Karpas-422 (cell line): ENCODE results near the gene DNAJB7. TPM values are rescaled to one million over a fixed set of nuclear protein-coding genes. Genes with fewer than 3 reads are reported as not detected.
"Not testable (repeated sequence)": the region's sequence is repeated elsewhere in the genome, so short reads cannot be mapped to it uniquely, and the experiment has no call there.

Experiments
- DNase-seq: peaks from one replicate; pipeline ENCODE4 v3.0.0-alpha.2; 2015
- H2AFZ ChIP-seq: fragments of 200-600 bp; sonication (generic); 2 replicates; pipeline ENCODE4 v1.6.1; 2014; ENCODE audit warnings: antibody characterized with exemption, low read length, mixed read lengths
- H3K27ac ChIP-seq: fragments of 200-600 bp; sonication (generic); 2 replicates; pipeline ENCODE4 v1.5.1; 2014; ENCODE audit warnings: mild to moderate bottlenecking, low read length, moderate library complexity
- H3K27me3 ChIP-seq: fragments of 200-600 bp; sonication (generic); 2 replicates; pipeline ENCODE4 v1.6.1; 2014; ENCODE audit warnings: low read length, mixed read lengths
- H3K36me3 ChIP-seq: fragments of 200-600 bp; sonication (generic); 2 replicates; pipeline ENCODE4 v1.6.1; 2014; ENCODE audit warnings: low read length, mixed read lengths; ENCODE audit not compliant: insufficient read depth
- H3K4me1 ChIP-seq: fragments of 200-600 bp; sonication (generic); 2 replicates; pipeline ENCODE4 v1.6.1; 2014; ENCODE audit warnings: mild to moderate bottlenecking, low read length, mixed read lengths
- H3K4me2 ChIP-seq: fragments of 200-600 bp; sonication (generic); 2 replicates; pipeline ENCODE4 v1.6.1; 2014; ENCODE audit warnings: low read length, low read depth, mild to moderate bottlenecking; ENCODE audit not compliant: poor library complexity, severe bottlenecking
- H3K4me3 ChIP-seq: fragments of 200-600 bp; sonication (generic); 2 replicates; pipeline ENCODE4 v1.5.1; 2014; ENCODE audit warnings: mild to moderate bottlenecking, antibody characterized with exemption, low read length, mixed read lengths
- H3K79me2 ChIP-seq: fragments of 200-600 bp; sonication (generic); 2 replicates; pipeline ENCODE4 v1.6.1; 2014; ENCODE audit warnings: mild to moderate bottlenecking, low read length, mixed read lengths
- H3K9ac ChIP-seq: fragments of 200-600 bp; sonication (generic); 2 replicates; pipeline ENCODE4 v1.6.0; 2014; ENCODE audit warnings: low read length
- H3K9me2 ChIP-seq: fragments of 200-600 bp; sonication (generic), shearing (Covaris generic); replicated peaks from 2 replicates; pipeline ENCODE4 v1.6.0; 2014; ENCODE audit warnings: mild to moderate bottlenecking, low read length, moderate library complexity; ENCODE audit not compliant: insufficient read depth
- H3K9me3 ChIP-seq: fragments of 300-700, 200-600 bp; sonication (generic); 2 replicates; pipeline ENCODE4 v1.6.1; 2014; ENCODE audit warnings: low read length, mixed read lengths
- H4K20me1 ChIP-seq: fragments of 200-600 bp; sonication (generic); 2 replicates; pipeline ENCODE4 v1.6.1; 2014; ENCODE audit warnings: mild to moderate bottlenecking, antibody characterized with exemption, low read length, low read depth; ENCODE audit not compliant: insufficient read depth
- total RNA-seq: library from RNA; depleted of rRNA; stranded (reverse); fragments of >200 nt; shearing (Covaris generic); gene quantifications from 2 replicates; pipeline ENCODE4 v1.2.3, GENCODE V29; 2014; ENCODE audit warnings: low replicate concordance

DNAJB7 gene
- total RNA-seq, 1 experiment from 2014 or later: not detected

DNA sequence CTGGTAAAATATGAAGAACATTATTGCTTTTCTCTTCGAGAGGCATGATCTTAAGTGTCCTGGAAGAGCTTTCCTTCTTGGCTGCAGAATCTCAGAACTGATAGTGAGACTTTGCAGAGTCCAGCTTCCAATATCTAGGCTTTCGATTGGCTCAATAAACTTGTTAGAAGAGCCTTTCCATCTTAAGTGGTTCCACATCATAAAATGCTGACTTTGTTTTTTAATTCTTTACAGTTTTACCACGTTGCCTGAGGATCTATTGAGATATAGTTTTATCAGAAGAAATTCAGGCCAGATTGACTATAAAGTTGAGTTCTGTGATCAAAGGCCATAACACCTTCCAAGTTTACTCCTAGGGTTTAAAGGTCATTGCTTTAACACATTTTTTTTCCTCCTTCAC is 15.6 kb upstream of the DNAJB7 start:
- Histone ChIP-seq H3K36me3 (no peaks in the 10 kb centered on the region; the same call in 1 of the 2 replicates), H4K20me1 (no peaks in the 10 kb centered on the region), H3K9me3 (no peaks in the 10 kb centered on the region), H3K27me3 (no peaks in the 10 kb centered on the region), H3K9ac (no peak overlapping the region), H3K79me2 (no peaks in the 10 kb centered on the region), H2AFZ (no peak overlapping the region), H3K4me2 (no peak overlapping the region), H3K9me2 (no peaks in the 10 kb centered on the region), H3K27ac (no peak overlapping the region), H3K4me3 (no peak overlapping the region), H3K4me1 (no peaks in the 10 kb centered on the region)
- no peak for DNase-seq

GRCh38 chr22:40876907-40877306 is 15.0 kb upstream of the DNAJB7 start:
- no peak overlapping the region for H3K4me3 ChIP-seq
- H3K9me3 ChIP-seq: no peaks in the 10 kb centered on the region
- H3K27me3 ChIP-seq: no peaks in the 10 kb centered on the region
- no peak overlapping the region for H3K27ac ChIP-seq
- no peak overlapping the region for H2AFZ ChIP-seq
- DNase-seq: no peak
- H3K9me2 ChIP-seq: no peaks in the 10 kb centered on the region
- no peaks in the 10 kb centered on the region; the same call in 1 of the 2 replicates for H3K36me3 ChIP-seq
- no peak overlapping the region for H3K9ac ChIP-seq
- no peak overlapping the region for H3K4me2 ChIP-seq
- H4K20me1 ChIP-seq: no peaks in the 10 kb centered on the region
- H3K4me1 ChIP-seq: no peaks in the 10 kb centered on the region
- no peaks in the 10 kb centered on the region for H3K79me2 ChIP-seq

DNA sequence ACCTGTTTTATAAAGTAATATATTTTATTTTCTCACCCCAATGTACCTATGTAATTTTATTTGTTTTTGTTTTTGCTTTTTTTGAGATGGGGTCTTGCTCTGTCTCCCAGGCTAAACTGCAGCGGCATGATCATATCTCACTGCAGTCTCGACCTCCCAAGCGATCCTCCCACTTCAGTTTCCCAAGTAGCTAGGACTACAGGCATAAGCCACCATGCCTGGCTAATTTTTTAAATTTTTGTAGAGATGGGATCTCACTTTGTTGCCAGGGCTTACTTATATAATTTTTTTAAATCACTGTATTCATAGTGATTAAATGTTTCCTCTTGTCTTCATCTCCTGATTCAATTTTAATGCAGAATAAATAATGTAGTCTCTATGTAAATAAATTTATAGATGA is 13.2 kb upstream of the DNAJB7 start:
- no peaks in the 10 kb centered on the region for H4K20me1 ChIP-seq
- no peaks in the 10 kb centered on the region for H3K27me3 ChIP-seq
- H3K9me2 ChIP-seq: no peaks in the 10 kb centered on the region
- peaks cover 3% of the 10 kb centered on the region; the same call in 1 of the 2 replicates for H3K36me3 ChIP-seq
- H3K79me2 ChIP-seq: no peaks in the 10 kb centered on the region
- H3K4me3 ChIP-seq: no peak overlapping the region
- no peak for DNase-seq
- no peak overlapping the region for H3K9ac ChIP-seq
- H2AFZ ChIP-seq: no peak overlapping the region
- H3K9me3 ChIP-seq: no peaks in the 10 kb centered on the region
- H3K27ac ChIP-seq: no peak overlapping the region
- H3K4me1 ChIP-seq: no peaks in the 10 kb centered on the region
- H3K4me2 ChIP-seq: no peak overlapping the region

DNA sequence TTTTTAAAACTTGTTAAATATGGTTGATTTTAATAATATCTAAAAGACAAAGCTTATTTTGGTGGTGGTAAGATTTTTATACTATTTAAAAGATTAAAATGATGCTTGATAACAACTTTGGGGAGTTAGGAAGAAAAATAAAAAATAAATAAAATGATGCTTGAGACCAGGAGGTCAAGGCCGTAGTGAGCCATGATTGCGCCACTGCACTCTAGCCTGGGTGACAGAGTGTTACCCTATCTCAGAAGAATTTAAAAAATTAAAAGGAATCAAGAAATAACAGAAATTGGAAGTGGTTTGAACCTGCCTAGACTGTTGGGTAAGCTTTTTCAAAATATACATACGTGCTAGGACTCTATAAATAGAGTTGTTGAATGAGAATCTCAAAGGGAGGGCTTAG is 12.1 kb upstream of the DNAJB7 start:
- DNase-seq: no peak
- Histone ChIP-seq H3K79me2 (no peaks in the 10 kb centered on the region), H3K27ac (no peak overlapping the region), H3K4me1 (no peaks in the 10 kb centered on the region), H3K9me3 (no peaks in the 10 kb centered on the region), H3K4me3 (no peak overlapping the region), H2AFZ (no peak overlapping the region), H3K36me3 (peaks cover 8% of the 10 kb centered on the region; the same call in 1 of the 2 replicates), H4K20me1 (no peaks in the 10 kb centered on the region), H3K9me2 (no peaks in the 10 kb centered on the region), H3K27me3 (no peaks in the 10 kb centered on the region), H3K9ac (no peak overlapping the region), H3K4me2 (no peak overlapping the region)

- not testable (repeated sequence) for DNase-seq, H3K27ac ChIP-seq, H3K9me2 ChIP-seq, H3K4me3 ChIP-seq, H3K36me3 ChIP-seq, H3K4me2 ChIP-seq, H3K9me3 ChIP-seq, H3K4me1 ChIP-seq, H3K9ac ChIP-seq, H4K20me1 ChIP-seq, H3K27me3 ChIP-seq, H2AFZ ChIP-seq
- peaks cover 31% of the 10 kb centered on the region for H3K79me2 ChIP-seq
Measured at GRCh38 chr22:40868379-40868778, 6.5 kb upstream of the DNAJB7 start.

DNA sequence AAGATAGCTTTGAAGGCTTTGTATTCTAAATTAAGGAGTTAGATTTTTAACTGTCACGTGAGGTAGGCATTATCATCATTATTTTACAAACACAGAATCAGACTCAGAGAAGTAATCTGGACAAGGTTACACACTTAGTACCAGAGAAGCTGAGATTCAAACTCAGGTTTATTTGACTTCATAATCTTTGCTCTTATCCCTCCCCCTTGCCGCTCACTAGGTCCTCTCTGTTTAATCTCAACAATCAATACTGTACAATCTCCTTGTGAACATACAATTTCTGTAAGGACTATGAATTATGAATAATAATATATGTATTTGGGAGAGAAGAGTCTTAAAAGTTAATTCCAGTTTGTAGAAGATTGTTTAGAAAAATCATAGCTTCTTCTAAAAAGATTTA is 5.2 kb upstream of the DNAJB7 start:
- H3K9me3 ChIP-seq: no peaks in the 10 kb centered on the region
- H2AFZ ChIP-seq: no peak overlapping the region
- H4K20me1 ChIP-seq: no peaks in the 10 kb centered on the region
- no peak overlapping the region for H3K4me2 ChIP-seq
- peaks cover 8% of the 10 kb centered on the region; the same call in 1 of the 2 replicates for H3K36me3 ChIP-seq
- H3K27me3 ChIP-seq: no peaks in the 10 kb centered on the region
- H3K79me2 ChIP-seq: peaks cover 44% of the 10 kb centered on the region
- no peak overlapping the region for H3K9ac ChIP-seq
- no peaks in the 10 kb centered on the region for H3K9me2 ChIP-seq
- peaks cover 18% of the 10 kb centered on the region for H3K4me1 ChIP-seq
- H3K4me3 ChIP-seq: no peak overlapping the region
- DNase-seq: no peak
- H3K27ac ChIP-seq: no peak overlapping the region

DNA sequence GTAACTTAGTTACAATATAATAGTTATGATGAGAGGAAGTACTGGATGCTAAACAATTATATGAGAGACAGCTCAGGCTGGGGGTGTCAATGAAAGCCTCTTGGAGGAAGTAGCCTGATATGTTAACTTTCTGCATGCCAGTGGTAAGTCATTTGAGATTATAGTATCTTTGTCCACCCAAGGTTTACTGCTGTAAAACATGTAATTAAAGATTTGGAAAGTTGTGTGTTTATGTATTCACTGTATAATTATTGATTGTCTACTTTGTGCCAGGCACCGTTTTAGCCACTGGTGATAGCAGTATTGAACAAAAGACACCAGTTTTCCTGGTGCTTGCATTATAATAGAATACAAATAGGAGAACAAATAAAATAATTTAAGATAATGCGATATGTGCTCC is 624 bp upstream of the DNAJB7 start:
- no peak overlapping the region for H2AFZ ChIP-seq
- H3K27ac ChIP-seq: no peak overlapping the region
- no peaks in the 10 kb centered on the region for H3K27me3 ChIP-seq
- no peak overlapping the region for H3K4me3 ChIP-seq
- H3K4me1 ChIP-seq: peaks cover 32% of the 10 kb centered on the region
- no peak overlapping the region for H3K9ac ChIP-seq
- H3K79me2 ChIP-seq: peaks cover 85% of the 10 kb centered on the region
- no peaks in the 10 kb centered on the region for H3K9me3 ChIP-seq
- H3K36me3 ChIP-seq: no peaks in the 10 kb centered on the region
- no peak overlapping the region for H3K4me2 ChIP-seq
- DNase-seq: no peak
- H4K20me1 ChIP-seq: no peaks in the 10 kb centered on the region
- H3K9me2 ChIP-seq: no peaks in the 10 kb centered on the region

DNA sequence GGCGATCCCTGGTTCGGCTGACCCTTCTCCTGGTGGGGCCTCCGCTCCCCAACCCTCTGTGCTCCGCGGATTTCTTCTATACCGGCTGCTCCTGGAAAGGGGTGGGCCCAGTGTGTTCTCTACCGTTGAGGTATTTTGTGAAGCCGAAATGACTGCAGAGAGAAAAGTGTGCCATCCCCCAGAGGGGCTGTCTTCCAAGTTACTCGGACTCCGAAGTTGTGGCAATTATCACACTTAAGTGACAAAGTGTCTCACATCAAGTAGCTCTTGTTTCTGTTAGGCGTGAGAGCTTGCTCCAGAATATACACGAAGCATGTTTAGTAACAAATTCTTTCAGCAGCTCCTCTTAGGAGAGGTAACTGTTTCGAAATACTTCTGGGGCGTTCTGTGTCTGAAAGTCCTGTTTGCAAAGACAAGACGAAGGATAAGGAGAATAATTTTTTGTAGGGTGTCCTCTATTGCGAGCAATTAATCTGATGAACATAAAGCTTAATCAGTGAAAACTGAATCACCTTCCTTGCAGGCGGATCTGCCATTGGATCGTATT is 4.5 kb downstream of the DNAJB7 start:
- peaks cover 44% of the 10 kb centered on the region for H3K4me1 ChIP-seq
- H3K4me2 ChIP-seq: peak overlapping the region; percentile 95
- H3K79me2 ChIP-seq: peaks cover 93% of the 10 kb centered on the region
- 0 out of 2 replicates have a peak, but pooled peaks cover 3% of the 10 kb centered on the region for H4K20me1 ChIP-seq
- no peaks in the 10 kb centered on the region for H3K27me3 ChIP-seq
- H3K4me3 ChIP-seq: peak overlapping the region; percentile 91
- H2AFZ ChIP-seq: no peak overlapping the region
- peak; percentile 54 for DNase-seq
- no peaks in the 10 kb centered on the region for H3K9me3 ChIP-seq
- peak overlapping the region; percentile 25 for H3K27ac ChIP-seq
- H3K9me2 ChIP-seq: no peaks in the 10 kb centered on the region
- H3K36me3 ChIP-seq: peaks cover 13% of the 10 kb centered on the region; the same call in 1 of the 2 replicates
- peak overlapping the region; percentile 90 for H3K9ac ChIP-seq
